NCI-H1105 treated with DMSO at 0.1 percent for 48 hours (cell line): ENCODE results near the gene NFAT5.
"Not testable (repeated sequence)": the region's sequence is repeated elsewhere in the genome, so short reads cannot be mapped to it uniquely, and the experiment has no call there.

Experiments used
- DNase-seq: peaks from one replicate; lab custom pipeline; 2025; lab: John Stamatoyannopoulos, UW

NFAT5 gene

DNA sequence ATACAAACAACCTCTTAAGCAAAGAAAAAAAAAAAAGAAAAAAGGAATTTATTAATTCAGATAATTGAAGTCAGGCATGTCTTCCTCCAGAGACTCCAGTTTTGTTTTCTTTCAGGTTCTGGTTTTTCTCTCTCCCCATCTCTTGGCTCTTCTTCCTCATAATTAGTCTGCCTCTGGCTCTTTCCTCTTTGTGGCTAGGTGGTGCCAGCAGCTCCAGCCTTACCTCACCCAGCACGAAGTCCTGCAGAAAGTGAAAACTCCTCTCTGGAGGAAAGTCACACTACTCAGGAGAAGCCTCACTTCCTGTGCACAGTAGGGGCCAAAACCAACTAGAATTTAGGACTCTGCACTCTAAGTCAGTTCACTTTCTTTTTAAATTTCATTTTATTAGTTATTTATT, 10.3 kb upstream of the NFAT5 start:
- no peak for DNase-seq

GRCh38 chr16:69555867-69556266, 9.9 kb upstream of the NFAT5 start:
- no peak for DNase-seq

DNA sequence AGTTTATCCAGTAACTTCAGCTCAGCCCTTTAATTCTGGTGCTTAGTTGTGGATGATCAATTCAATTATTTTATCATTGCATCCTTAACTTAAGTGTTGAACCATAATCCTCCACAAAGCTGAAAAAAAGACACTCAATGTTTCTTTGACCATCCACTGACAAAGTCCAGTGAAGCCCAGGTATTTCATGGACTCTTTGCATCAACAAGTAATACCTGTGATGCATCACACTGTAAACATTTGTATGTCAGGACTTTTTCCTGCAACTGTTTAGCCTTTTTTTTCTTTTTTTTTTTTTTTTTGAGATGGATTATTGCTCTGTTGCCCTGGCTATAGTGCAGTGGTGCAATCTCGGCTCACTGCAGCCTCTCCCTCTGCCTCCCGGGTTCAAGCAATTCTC, 6.6 kb upstream of the NFAT5 start:
- DNase-seq: no peak

GRCh38 chr16:69561367-69561766, 4.4 kb upstream of the NFAT5 start:
- DNase-seq: not testable (repeated sequence)

GRCh38 chr16:69561901-69562300, 3.9 kb upstream of the NFAT5 start:
- no peak for DNase-seq

DNA sequence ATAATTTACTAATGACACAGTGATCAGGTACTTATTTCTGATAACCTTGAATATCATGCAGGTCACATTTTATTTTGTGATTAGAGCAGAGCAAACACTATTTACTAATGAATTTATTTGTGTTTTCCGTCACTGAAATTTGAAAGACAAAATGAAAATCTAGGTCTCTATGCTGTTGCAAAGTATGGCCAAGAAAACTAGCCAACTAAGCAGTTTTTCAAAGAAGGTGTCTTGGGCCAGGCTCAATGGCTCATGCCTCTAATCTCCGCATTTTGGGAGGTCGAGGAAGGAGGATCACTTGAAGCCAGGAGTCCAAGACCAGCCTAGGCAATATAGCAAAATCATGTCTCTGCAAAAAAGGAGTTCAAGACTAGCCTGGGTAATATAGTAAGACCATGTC, 3.0 kb upstream of the NFAT5 start:
- no peak for DNase-seq

GRCh38 chr16:69563605-69564580, 1.9 kb upstream of the NFAT5 start:
- DNase-seq: no peak

DNA sequence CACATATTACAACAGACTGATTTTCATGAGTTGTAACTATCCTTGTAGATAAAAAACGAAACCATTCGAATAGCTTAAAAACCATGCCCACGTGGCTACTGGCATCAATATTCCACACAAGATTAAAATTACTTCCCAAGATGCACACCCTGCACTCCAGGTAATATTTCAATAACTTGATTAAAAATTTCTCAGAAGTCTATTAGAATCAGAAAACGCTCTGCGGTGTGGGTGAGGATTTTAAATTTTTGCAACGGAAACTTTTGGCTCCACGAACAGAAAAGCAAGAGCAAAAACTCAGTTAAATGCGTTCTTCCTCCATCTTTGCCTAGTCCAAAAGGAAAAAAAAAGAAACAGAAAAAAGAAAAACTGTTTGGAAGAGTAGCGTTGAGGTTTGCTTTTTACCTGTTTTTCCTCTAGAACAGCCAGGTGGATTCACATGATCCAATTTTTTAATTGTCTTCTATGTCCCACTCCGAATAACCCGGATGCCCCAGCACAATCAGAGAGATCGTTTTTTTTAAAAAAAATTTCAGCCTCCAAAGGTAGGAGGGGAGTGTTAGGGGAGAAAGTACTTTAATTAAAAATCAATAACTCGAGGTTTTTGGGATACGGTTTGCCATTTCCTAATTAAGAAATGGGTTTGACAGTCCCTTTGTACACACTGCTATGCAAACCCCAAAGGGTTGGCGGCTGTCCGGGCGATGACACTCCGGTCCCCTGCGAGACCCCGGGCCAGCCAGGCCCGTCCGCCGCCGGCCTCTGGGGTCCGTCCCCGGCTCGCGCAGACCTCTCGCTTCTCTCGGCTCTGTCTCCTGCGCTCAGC, 708 bp upstream of the NFAT5 start:
- no peak for DNase-seq

- DNase-seq: no peak
Measured at GRCh38 chr16:69566240-69566980, 644 bp downstream of the NFAT5 start.

- no peak for DNase-seq
Measured at GRCh38 chr16:69566981-69567680, 1.4 kb downstream of the NFAT5 start.

GRCh38 chr16:69568676-69569075, 2.9 kb downstream of the NFAT5 start:
- no peak for DNase-seq

GRCh38 chr16:69578771-69579170, 13.0 kb downstream of the NFAT5 start:
- DNase-seq: not testable (repeated sequence)

GRCh38 chr16:69579783-69580481, 14.2 kb downstream of the NFAT5 start:
- no peak for DNase-seq

GRCh38 chr16:69581297-69581696, 15.5 kb downstream of the NFAT5 start:
- DNase-seq: no peak

DNA sequence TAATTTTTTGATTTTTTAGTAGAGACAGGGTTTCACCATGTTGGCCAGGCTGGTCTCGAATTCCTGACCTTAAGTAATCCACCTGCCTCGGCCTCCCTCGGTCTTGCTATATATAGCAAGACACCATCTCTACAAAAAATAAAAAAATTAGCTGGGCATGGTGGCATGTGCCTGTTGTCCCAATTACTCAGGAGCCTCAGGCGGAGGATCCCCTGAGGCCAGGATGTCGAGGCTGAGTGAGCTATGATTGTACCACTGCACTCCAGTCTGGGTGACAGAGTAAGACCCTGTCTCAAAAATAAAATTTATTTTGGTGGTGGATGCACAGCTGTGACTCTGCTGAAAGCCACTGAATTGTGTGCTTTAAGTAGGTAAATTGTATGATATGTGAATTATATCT, 18.7 kb downstream of the NFAT5 start:
- not testable (repeated sequence) for DNase-seq

GRCh38 chr16:69589434-69590269, 23.9 kb downstream of the NFAT5 start:
- DNase-seq: no peak

DNA sequence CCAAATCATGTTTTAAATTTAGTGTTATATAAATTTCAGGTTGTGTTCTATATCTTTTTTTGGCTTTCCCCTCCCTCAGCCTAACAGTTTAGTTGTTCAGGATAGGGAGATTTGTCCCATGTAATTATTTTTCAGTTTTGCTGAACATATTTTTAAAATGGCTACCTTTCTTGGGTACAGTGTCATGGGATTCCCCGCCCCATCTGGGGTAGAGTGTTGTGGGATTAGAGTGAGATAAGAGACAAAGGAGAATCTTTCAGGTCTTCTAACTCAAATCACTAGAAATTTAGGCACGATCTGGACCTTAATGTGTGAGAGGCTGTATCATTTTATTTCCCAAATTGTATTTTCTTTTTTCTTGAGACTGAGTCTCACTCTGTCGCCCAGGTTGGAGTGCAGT, 24.8 kb downstream of the NFAT5 start:
- DNase-seq: no peak

DNA sequence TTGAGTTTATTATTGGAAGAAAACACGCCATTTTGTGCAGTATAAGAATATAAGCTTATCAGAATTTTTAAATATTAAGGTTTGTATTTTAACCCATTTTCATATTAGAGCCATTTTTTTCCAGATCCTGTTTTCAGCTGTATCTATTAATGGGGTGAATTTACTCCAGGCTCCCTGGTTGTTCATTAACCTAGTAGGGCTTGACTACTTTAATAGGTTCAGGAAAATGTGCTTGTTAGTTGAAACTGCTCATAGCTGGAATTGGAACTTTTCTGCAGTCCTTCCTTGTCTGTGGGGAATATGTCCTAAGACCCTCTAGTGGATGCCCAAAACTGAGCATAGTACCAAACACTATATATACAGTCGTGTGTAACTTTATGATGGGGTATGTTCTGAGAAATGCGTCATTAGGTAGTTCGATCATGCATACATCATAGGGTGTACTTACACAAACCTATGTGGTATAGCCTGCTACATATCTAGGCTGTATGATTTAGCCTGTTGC, 28.0 kb downstream of the NFAT5 start:
- no peak for DNase-seq

DNA sequence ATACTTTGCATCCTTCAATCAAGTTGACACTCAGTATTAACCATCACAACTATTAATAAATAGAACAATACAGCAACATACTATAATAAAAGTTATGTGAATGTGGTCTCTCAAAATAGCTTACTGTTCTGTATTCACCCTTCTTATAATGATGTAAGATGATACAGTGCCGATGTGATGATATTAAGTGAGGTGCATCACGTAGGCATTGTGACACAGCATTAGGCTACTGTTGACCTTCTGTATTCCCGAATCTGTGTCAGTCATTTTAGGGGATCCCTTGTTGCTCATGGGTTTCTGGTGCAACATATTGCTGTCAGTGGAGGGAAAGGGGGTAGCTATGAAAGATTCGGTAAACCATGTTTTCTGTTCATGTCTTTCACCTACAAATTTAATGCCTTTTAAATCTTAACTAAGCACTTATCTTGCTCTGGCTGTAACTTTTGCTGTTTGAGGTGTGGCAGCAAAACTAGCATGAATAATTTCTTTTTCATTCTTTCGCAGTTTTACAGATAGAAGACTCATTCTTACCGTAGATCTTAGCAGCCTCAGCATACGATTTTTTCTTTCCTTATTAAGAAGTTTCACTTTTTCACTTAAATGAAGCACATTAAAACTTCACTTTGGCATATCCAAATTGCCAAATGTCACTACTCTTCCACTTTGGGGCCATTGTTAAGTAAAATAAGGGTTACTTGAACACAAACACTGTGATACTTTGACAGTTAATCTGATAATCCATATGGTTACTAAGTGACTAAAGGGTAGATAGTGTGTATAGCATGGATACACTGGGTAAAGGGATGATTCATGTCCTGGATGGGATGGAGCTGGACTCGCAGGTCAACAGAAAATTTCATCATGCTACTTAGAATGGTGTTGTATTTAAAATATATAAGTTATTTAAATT, 29.6 kb downstream of the NFAT5 start:
- no peak for DNase-seq
